GM21360 (cell line): ENCODE results near the gene FGD6.
"Not testable (repeated sequence)": the region's sequence is repeated elsewhere in the genome, so short reads cannot be mapped to it uniquely, and the experiment has no call there.

Experiments used
- ATAC-seq: cut with Tn5 transposase; IDR thresholded peaks from one replicate; pipeline ENCODE4 v1.9.1; 2021; ENCODE audit warnings: mild to moderate bottlenecking, moderate library complexity; ENCODE audit not compliant: unreplicated experiment

FGD6 gene

GRCh38 chr12:95181103-95181502 is 36.2 kb downstream of the FGD6 start:
- no peak for ATAC-seq

- no peak for ATAC-seq
Observed at GRCh38 chr12:95179011-95179410, 38.3 kb downstream of the FGD6 start.

GRCh38 chr12:95178136-95178535 is 39.1 kb downstream of the FGD6 start:
- ATAC-seq, result no peak

GRCh38 chr12:95177201-95177768 is 40.0 kb downstream of the FGD6 start:
- no peak for ATAC-seq

GRCh38 chr12:95173392-95174251 is 43.6 kb downstream of the FGD6 start:
- no peak for ATAC-seq

- ATAC-seq, result no peak
Observed at GRCh38 chr12:95169368-95169767, 47.9 kb downstream of the FGD6 start.

- ATAC-seq, result no peak
Observed at GRCh38 chr12:95168746-95169145, 48.5 kb downstream of the FGD6 start.

- no peak for ATAC-seq
Observed at GRCh38 chr12:95164656-95165055, 52.6 kb downstream of the FGD6 start.

GRCh38 chr12:95158919-95159318 is 58.3 kb downstream of the FGD6 start:
- ATAC-seq, result no peak

GRCh38 chr12:95151821-95152220 is 65.4 kb downstream of the FGD6 start:
- ATAC-seq, result no peak

GRCh38 chr12:95151406-95151805 is 65.9 kb downstream of the FGD6 start:
- ATAC-seq, result no peak

- no peak for ATAC-seq
Observed at GRCh38 chr12:95150501-95150900, 66.8 kb downstream of the FGD6 start.

- no peak for ATAC-seq
Observed at GRCh38 chr12:95147866-95148265, 69.4 kb downstream of the FGD6 start.

GRCh38 chr12:95146769-95147168 is 70.5 kb downstream of the FGD6 start:
- ATAC-seq, result no peak

- no peak for ATAC-seq
Observed at GRCh38 chr12:95143621-95144205, 73.6 kb downstream of the FGD6 start.

GRCh38 chr12:95142431-95143151 is 74.7 kb downstream of the FGD6 start:
- no peak for ATAC-seq

GRCh38 chr12:95141310-95141709 is 76.0 kb downstream of the FGD6 start:
- no peak for ATAC-seq

GRCh38 chr12:95138031-95138430 is 79.2 kb downstream of the FGD6 start:
- not testable (repeated sequence) for ATAC-seq

- no peak for ATAC-seq
Observed at GRCh38 chr12:95136598-95136997, 80.7 kb downstream of the FGD6 start.

GRCh38 chr12:95134085-95134484 is 83.2 kb downstream of the FGD6 start:
- no peak for ATAC-seq

- no peak for ATAC-seq
Observed at GRCh38 chr12:95131589-95132340, 85.5 kb downstream of the FGD6 start.
